Adrenal gland (tissue), 5 donors: ENCODE results near the gene DZIP3.

Source experiments
- CTCF ChIP-seq, 6 experiments: fragments of 450-650 bp in 4 of 6; fragments of 200-600 bp in 2 of 6; sonication (generic) in 1 of 6; IDR thresholded peaks; 1 replicate in 5 of 6; 2 replicates in 1 of 6; pipeline versions ENCODE4 v1.5.1 to v1.8.0; 2016 to 2021; ENCODE audit warnings: antibody characterized with exemption in 6 of 6, mild to moderate bottlenecking in 2 of 6, moderate library complexity in 1 of 6
- POLR2A ChIP-seq, 2 donors: fragments of 450-650 bp; IDR thresholded peaks; one replicate each; pipeline ENCODE4 v1.6.1; 2017; ENCODE audit warnings: antibody characterized with exemption in 2 of 2, mild to moderate bottlenecking in 2 of 2, moderate library complexity in 1 of 2
- donor health status: DM: no; HTN: no; CAD: no.

GRCh38 chr3:108569336-108569735 is 20.2 kb upstream of the DZIP3 start:
- TF ChIP-seq CTCF (IDR thresholded peaks at IDR 0.05) (no peak), POLR2A (IDR thresholded peaks at IDR 0.05) (no peak)
